Left lung (tissue), 10 donors: ENCODE results near the gene TMEM72. TPM values are rescaled to one million over a fixed set of nuclear protein-coding genes. Genes with fewer than 3 reads are reported as not detected.
"Not testable (repeated sequence)": the region's sequence is repeated elsewhere in the genome, so short reads cannot be mapped to it uniquely, and the experiment has no call there.

Experiments used
- ATAC-seq: fragments of 200-7000 bp; cut with Tn5 transposase; one replicate; pipeline ENCODE4 v1.9.1; 2020; ENCODE audit warnings: moderate library complexity
- DNase-seq, 4 donors: peaks; one replicate each; pipeline ENCODE4 v3.0.0-alpha.2; 2013 to 2020
- H3K27ac ChIP-seq, 2 donors: fragments of 200-600 bp; sonication (generic) in 1 of 2; one replicate each; pipeline versions ENCODE4 v1.5.0 to v1.8.0; 2020 to 2021
- H3K27me3 ChIP-seq, 2 donors: fragments of 200-600 bp; sonication (generic) in 1 of 2; one replicate each; pipeline versions ENCODE4 v1.5.0 to v1.8.0; 2020 to 2021
- H3K36me3 ChIP-seq, 2 donors: fragments of 200-600 bp; sonication (generic) in 1 of 2; one replicate each; pipeline versions ENCODE4 v1.5.0 to v1.8.0; 2020 to 2021
- H3K4me1 ChIP-seq, 2 donors: fragments of 200-600 bp; one replicate each; pipeline ENCODE4 v1.8.0; 2021
- H3K4me3 ChIP-seq, 2 donors: fragments of 200-600 bp; sonication (generic) in 1 of 2; one replicate each; pipeline versions ENCODE4 v1.5.0 to v1.8.0; 2020 to 2021; ENCODE audit warnings: mild to moderate bottlenecking in 1 of 2
- H3K9me3 ChIP-seq, 2 donors: fragments of 200-600 bp; sonication (generic) in 1 of 2; one replicate each; pipeline versions ENCODE4 v1.5.0 to v1.8.0; 2020 to 2021
- CTCF ChIP-seq, 2 donors: fragments of 200-600 bp; sonication (generic) in 1 of 2; IDR thresholded peaks; one replicate each; pipeline versions ENCODE4 v1.5.0 to v1.8.0; 2021; ENCODE audit warnings: antibody characterized with exemption in 2 of 2
- intact Hi-C, 2 donors: fragments of 100-400 bp; cut with DNase I; formaldehyde crosslinking; loops; one replicate each; pipeline versions ENCODE4 v1.11.2 to v1.14.2; 2022
- polyA plus RNA-seq, 6 donors: library from polyadenylated mRNA; unstranded; fragments of 120-200 nt; gene quantifications; one replicate each; pipeline ENCODE4 v1.2.1, GENCODE V29; 2013; ENCODE audit not compliant: insufficient read length in 6 of 6
- total RNA-seq, 2 donors: library from RNA; stranded (reverse); fragmentation: NEBNext Ultra II Directional; extraction: Animal tissue kit (Norgen Biotek cat#: 25700); gene quantifications; one replicate each; pipeline ENCODE4 v1.2.1, GENCODE V29; 2021
- donor health status: DM: no; HTN: yes; CAD: no.
- donor health status: DM: no; HTN: no; CAD: no.

TMEM72 gene
- total and polyA plus RNA-seq, 8 donors = 0.23 to 2.2 (median 1.7) TPM; not detected in 1

GRCh38 chr10:44864051-44864450 lies 47.1 kb upstream of the TMEM72 start:
- TF ChIP-seq CTCF (IDR thresholded peaks at IDR 0.05) = no peak
- H3K27ac ChIP-seq = no peak overlapping the region
- H3K4me1 ChIP-seq = peaks cover 10 to 22% of the 10 kb centered on the region in 2 donors
- DNase-seq = peak in 3 of 4 donors; percentile 42 to 83 (median 57)
- ATAC-seq = peak; percentile 76
- H3K9me3 ChIP-seq = no peaks in the 10 kb centered on the region
- no peaks in the 10 kb centered on the region for H3K36me3 ChIP-seq
- H3K4me3 ChIP-seq = peak overlapping the region; percentile 42 to 47
- intact Hi-C loops = loop anchor here in 1 of 2 donors (10.0 kb wide), 1 partner anchor 1189 kb away; no protein-coding TSS in a partner anchor
- peaks cover 10 to 41% of the 10 kb centered on the region in 2 donors for H3K27me3 ChIP-seq

- H3K27me3 ChIP-seq = peaks cover 10 to 41% of the 10 kb centered on the region in 2 donors
- ATAC-seq = peak; percentile 98
- intact Hi-C loops = loop anchor here in 1 of 2 donors (10.0 kb wide), 1 partner anchor 1190 kb away; no protein-coding TSS in a partner anchor
Measured at GRCh38 chr10:44864637-44865288, 46.4 kb upstream of the TMEM72 start.

GRCh38 chr10:44865289-44865671 lies 45.9 kb upstream of the TMEM72 start:
- no peak overlapping the region for H3K27ac ChIP-seq
- no peak for ATAC-seq
- no peak overlapping the region for H3K4me3 ChIP-seq

More at GRCh38 chr10:44864637-44865288, 46.4 kb upstream of the TMEM72 start:
- peak; percentile 89 to 98 (median 90) for DNase-seq
- Histone ChIP-seq H3K36me3 (no peaks in the 10 kb centered on the region), H3K9me3 (no peaks in the 10 kb centered on the region), H3K4me3 (peak overlapping the region; percentile 42 to 47), H3K27ac (peak overlapping the region in 1 of 2 donors; percentile 70), H3K4me1 (peaks cover 10 to 22% of the 10 kb centered on the region in 2 donors)
- TF ChIP-seq CTCF (IDR thresholded peaks at IDR 0.05) = peak; percentile 95 to 98

GRCh38 chr10:44866367-44866766 lies 44.8 kb upstream of the TMEM72 start:
- ATAC-seq, DNase-seq, H3K4me3 ChIP-seq, H3K27ac ChIP-seq, H3K36me3 ChIP-seq, H3K9me3 ChIP-seq: not testable (repeated sequence)
- intact Hi-C loops = loop anchor here in 1 of 2 donors (10.0 kb wide), 1 partner anchor 1192 kb away; no protein-coding TSS in a partner anchor
- Histone ChIP-seq H3K27me3 (peaks cover 10 to 41% of the 10 kb centered on the region in 2 donors), H3K4me1 (peaks cover 10 to 22% of the 10 kb centered on the region in 2 donors)

More at GRCh38 chr10:44865289-44865671, 45.9 kb upstream of the TMEM72 start:
- Histone ChIP-seq H3K4me1 (peaks cover 10 to 22% of the 10 kb centered on the region in 2 donors), H3K9me3 (no peaks in the 10 kb centered on the region), H3K36me3 (no peaks in the 10 kb centered on the region), H3K27me3 (peaks cover 10 to 41% of the 10 kb centered on the region in 2 donors)
- TF ChIP-seq CTCF (IDR thresholded peaks at IDR 0.05) = no peak
- no peak for DNase-seq
- intact Hi-C loops = loop anchor here in 1 of 2 donors (10.0 kb wide), 1 partner anchor 1190 kb away; no protein-coding TSS in a partner anchor

GRCh38 chr10:44870031-44870430 lies 41.1 kb upstream of the TMEM72 start:
- no peaks in the 10 kb centered on the region for H3K9me3 ChIP-seq

More at GRCh38 chr10:44870031-44870430, 41.1 kb upstream of the TMEM72 start:
- H3K27ac ChIP-seq = no peak overlapping the region
- no peaks in the 10 kb centered on the region for H3K36me3 ChIP-seq
- H3K4me3 ChIP-seq = no peak overlapping the region
- intact Hi-C loops = no loop called here
- TF ChIP-seq CTCF (IDR thresholded peaks at IDR 0.05) = no peak
- peaks cover 3 to 13% of the 10 kb centered on the region in 2 donors for H3K27me3 ChIP-seq
- DNase-seq = peak in 2 of 4 donors; percentile 40 to 64
- no peak for ATAC-seq
- peaks cover 2 to 5% of the 10 kb centered on the region in 2 donors for H3K4me1 ChIP-seq
